Spleen (tissue), 7 donors: ENCODE measurements around the gene MCTP1.

Experiments used
- POLR2A ChIP-seq, 3 donors: fragments of 450-650 bp; IDR thresholded peaks; one replicate each; pipeline ENCODE4 v1.5.1; 2017; ENCODE audit warnings: antibody characterized with exemption in 3 of 3, mild to moderate bottlenecking in 1 of 3
- POLR2AphosphoS5 ChIP-seq, 3 donors: sonication (generic); formaldehyde crosslinking; IDR thresholded peaks; one replicate each; pipeline ENCODE4 v1.5.1; 2017; ENCODE audit warnings: antibody characterized with exemption in 3 of 3
- TF ChIP-seq, protein P1 (sequence below), 11 experiments: fragments of 200-600 bp in 7 of 11; fragments of 450-650 bp in 4 of 11; sonication (generic) in 4 of 11; IDR thresholded peaks in 8 of 11; conservative IDR thresholded peaks in 3 of 11; 1 replicate in 7 of 11; 2 replicates in 4 of 11; pipeline versions ENCODE4 v1.4.0 to v1.8.0; 2016 to 2021; ENCODE audit warnings: antibody characterized with exemption in 11 of 11, inconsistent platforms in 4 of 11, mild to moderate bottlenecking in 1 of 11
- donor health status: DM: no; HTN: no; CAD: no; lungs with moderate emphysema.
- donor health status: DM: no; HTN: no; CAD: no.
- donor health status: DM: no; HTN: no; CAD: no.

DNA sequence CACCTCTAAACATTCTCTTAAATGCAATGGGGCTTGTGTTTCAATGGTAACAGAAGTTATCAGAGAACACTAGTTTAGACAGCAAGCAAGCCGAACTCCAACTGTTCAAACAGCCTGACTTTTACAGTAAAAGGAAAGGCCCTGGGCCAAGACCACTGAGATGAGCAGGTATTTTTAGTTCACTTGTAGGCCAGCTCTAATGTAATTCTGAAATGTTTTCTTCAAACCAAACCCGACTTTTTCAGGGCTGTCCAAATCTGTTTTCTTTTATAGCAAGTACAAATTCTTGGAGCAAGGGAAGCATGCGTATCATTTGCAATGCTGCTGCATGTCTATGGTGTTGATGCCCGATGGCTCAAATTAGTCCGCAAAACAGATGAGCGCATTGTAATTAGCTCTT is 473.6 kb downstream of the MCTP1 start:
- TF ChIP-seq, protein P1, sequence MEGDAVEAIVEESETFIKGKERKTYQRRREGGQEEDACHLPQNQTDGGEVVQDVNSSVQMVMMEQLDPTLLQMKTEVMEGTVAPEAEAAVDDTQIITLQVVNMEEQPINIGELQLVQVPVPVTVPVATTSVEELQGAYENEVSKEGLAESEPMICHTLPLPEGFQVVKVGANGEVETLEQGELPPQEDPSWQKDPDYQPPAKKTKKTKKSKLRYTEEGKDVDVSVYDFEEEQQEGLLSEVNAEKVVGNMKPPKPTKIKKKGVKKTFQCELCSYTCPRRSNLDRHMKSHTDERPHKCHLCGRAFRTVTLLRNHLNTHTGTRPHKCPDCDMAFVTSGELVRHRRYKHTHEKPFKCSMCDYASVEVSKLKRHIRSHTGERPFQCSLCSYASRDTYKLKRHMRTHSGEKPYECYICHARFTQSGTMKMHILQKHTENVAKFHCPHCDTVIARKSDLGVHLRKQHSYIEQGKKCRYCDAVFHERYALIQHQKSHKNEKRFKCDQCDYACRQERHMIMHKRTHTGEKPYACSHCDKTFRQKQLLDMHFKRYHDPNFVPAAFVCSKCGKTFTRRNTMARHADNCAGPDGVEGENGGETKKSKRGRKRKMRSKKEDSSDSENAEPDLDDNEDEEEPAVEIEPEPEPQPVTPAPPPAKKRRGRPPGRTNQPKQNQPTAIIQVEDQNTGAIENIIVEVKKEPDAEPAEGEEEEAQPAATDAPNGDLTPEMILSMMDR (IDR thresholded peaks at IDR 0.05 in 8 of 11, conservative IDR thresholded peaks at IDR 0.05 in 3 of 11) = no peak
- TF ChIP-seq POLR2AphosphoS5 (IDR thresholded peaks at IDR 0.05) (no peak), POLR2A (IDR thresholded peaks at IDR 0.05) (no peak)
